ENCODE results near the gene KRT83.

The KRT83 gene

GRCh38 chr12:52331039-52331438, 9.8 kb upstream of the KRT83 start:
- no peak for DNase-seq

- no peak for DNase-seq
These were observed 6.8 kb upstream of the KRT83 start for GRCh38 chr12:52327830-52328500.

GRCh38 chr12:52327052-52327829, 6.0 kb upstream of the KRT83 start:
- peak; percentile 73 for DNase-seq

- DNase-seq: no peak
These were observed 2.9 kb upstream of the KRT83 start for GRCh38 chr12:52324153-52324444.

- DNase-seq: no peak
These were observed 2.4 kb upstream of the KRT83 start for GRCh38 chr12:52323416-52324152.

- DNase-seq: no peak
These were observed 1.8 kb upstream of the KRT83 start for GRCh38 chr12:52323001-52323400.

- DNase-seq: no peak
These were observed 871 bp upstream of the KRT83 start for GRCh38 chr12:52322069-52322468.

GRCh38 chr12:52321418-52321817, 220 bp upstream of the KRT83 start:
- no peak for DNase-seq

- no peak for DNase-seq
These were observed 2.1 kb downstream of the KRT83 start for GRCh38 chr12:52319097-52319496.

- DNase-seq: no peak
These were observed 2.8 kb downstream of the KRT83 start for GRCh38 chr12:52318241-52318990.

- DNase-seq: no peak
These were observed 3.6 kb downstream of the KRT83 start for GRCh38 chr12:52317468-52318052.

GRCh38 chr12:52316701-52317100, 4.5 kb downstream of the KRT83 start:
- no peak for DNase-seq

GRCh38 chr12:52316290-52316689, 4.9 kb downstream of the KRT83 start:
- DNase-seq: no peak

- peak; percentile 37 for DNase-seq
These were observed 5.5 kb downstream of the KRT83 start for GRCh38 chr12:52315721-52316120.

- DNase-seq: no peak
These were observed 6.7 kb downstream of the KRT83 start for GRCh38 chr12:52314511-52314910.

GRCh38 chr12:52313926-52314325, 7.3 kb downstream of the KRT83 start:
- DNase-seq: no peak

GRCh38 chr12:52313461-52313860, 7.7 kb downstream of the KRT83 start:
- DNase-seq: no peak

- DNase-seq: no peak
These were observed 9.1 kb downstream of the KRT83 start for GRCh38 chr12:52312086-52312485.

GRCh38 chr12:52311285-52311648, 9.9 kb downstream of the KRT83 start:
- no peak for DNase-seq

- DNase-seq: no peak
These were observed 10.4 kb downstream of the KRT83 start for GRCh38 chr12:52310622-52311284.

- no peak for DNase-seq
These were observed 12.3 kb downstream of the KRT83 start for GRCh38 chr12:52308806-52309425.
